OCI-LY7 (cell line): Measurements from ENCODE around the gene ISOC2. TPM values are rescaled to one million over a fixed set of nuclear protein-coding genes. Genes with fewer than 3 reads are reported as not detected.

Experiments used
- Bru-seq: library from RNA; stranded (reverse); fragments of 400-500 nt; gene quantifications from one replicate; lab custom pipeline; 2021; lab: Mats Ljungman, UMichigan
- BruChase-seq, 2 experiments: library from RNA; stranded (reverse); fragments of 400-500 nt; gene quantifications; one replicate each; lab custom pipeline; 2021; lab: Mats Ljungman, UMichigan
- BruUV-seq: library from RNA; stranded (reverse); fragments of 400-500 nt; replicated peaks from 2 replicates; lab custom pipeline; 2021; lab: Mats Ljungman, UMichigan
- CTCF ChIA-PET: fragments of 300-600 bp; sonication (Branson Sonifier 250); formaldehyde crosslinking; loops from one replicate; lab custom pipeline; 2022; ENCODE audit warnings: antibody characterized with exemption; ENCODE audit not compliant: unreplicated experiment; lab: Charles Lee
- POLR2A ChIA-PET: fragments of 300-600 bp; sonication (Branson Sonifier 250); formaldehyde crosslinking; loops from one replicate; lab custom pipeline; 2022; ENCODE audit warnings: antibody characterized with exemption; lab: Charles Lee
- DNase-seq: peaks from one replicate; pipeline ENCODE4 v3.0.0-alpha.2; 2015; ENCODE audit warnings: low spot score
- H2AFZ ChIP-seq: fragments of 200-600 bp; sonication (generic), shearing (Covaris generic); 2 replicates; pipeline ENCODE4 v1.6.1; 2014; ENCODE audit warnings: mild to moderate bottlenecking, antibody characterized with exemption, low read length, moderate library complexity
- H3K27ac ChIP-seq: fragments of 200-600 bp; sonication (generic); 2 replicates; pipeline ENCODE4 v1.5.1; 2014; ENCODE audit warnings: mixed run types, low read depth, mild to moderate bottlenecking, moderate library complexity, low read length, inconsistent platforms; ENCODE audit not compliant: poor library complexity, severe bottlenecking
- H3K36me3 ChIP-seq: fragments of 200-600 bp; sonication (generic); 2 replicates; pipeline ENCODE4 v1.6.1; 2014; ENCODE audit warnings: mild to moderate bottlenecking, antibody characterized with exemption, low read length, moderate library complexity, mixed read lengths; ENCODE audit not compliant: insufficient read depth
- H3K4me1 ChIP-seq: fragments of 200-600 bp; sonication (generic); 2 replicates; pipeline ENCODE4 v1.5.1; 2014; ENCODE audit warnings: mild to moderate bottlenecking, low read length; ENCODE audit not compliant: insufficient read depth, poor library complexity, severe bottlenecking
- H3K4me2 ChIP-seq: fragments of 200-600 bp; sonication (generic); 2 replicates; pipeline ENCODE4 v1.6.1; 2014; ENCODE audit warnings: mild to moderate bottlenecking, low read length
- H3K4me3 ChIP-seq: fragments of 200-600 bp; sonication (generic); 2 replicates; pipeline ENCODE4 v1.5.1; 2014; ENCODE audit warnings: mild to moderate bottlenecking, low read depth, low read length; ENCODE audit not compliant: poor library complexity, severe bottlenecking
- H3K79me2 ChIP-seq: fragments of 200-600 bp; sonication (generic); 2 replicates; pipeline ENCODE4 v1.6.1; 2016; ENCODE audit warnings: low read depth, mild to moderate bottlenecking, low read length, moderate library complexity, mixed read lengths; ENCODE audit not compliant: insufficient read depth
- H3K9me2 ChIP-seq: fragments of 200-600 bp; sonication (generic); 2 replicates; pipeline ENCODE4 v1.6.1; 2016; ENCODE audit warnings: mild to moderate bottlenecking, low read length, mixed read lengths; ENCODE audit not compliant: insufficient read depth
- H3K9me3 ChIP-seq: fragments of 200-600 bp; sonication (generic); 2 replicates; pipeline ENCODE4 v1.6.1; 2014; ENCODE audit warnings: mild to moderate bottlenecking, mixed run types, low read length, mixed read lengths
- H4K20me1 ChIP-seq: fragments of 200-600 bp; sonication (generic); 2 replicates; pipeline ENCODE4 v1.6.1; 2014; ENCODE audit warnings: mild to moderate bottlenecking, antibody characterized with exemption, low read length, moderate library complexity, mixed read lengths; ENCODE audit not compliant: insufficient read depth
- EZH2phosphoT487 ChIP-seq: fragments of 200-600 bp; sonication (generic); IDR thresholded peaks from 2 replicates; pipeline ENCODE4 v1.6.1; 2018; ENCODE audit warnings: low read depth, borderline replicate concordance, mild to moderate bottlenecking, mixed run types, antibody characterized with exemption, low read length, moderate library complexity, mixed read lengths
- intact Hi-C: fragments of 100-400 bp; cut with micrococcal nuclease; formaldehyde crosslinking; loops from one replicate; pipeline ENCODE4 v1.10.0; 2022; ENCODE audit not compliant: unreplicated experiment
- long read RNA-seq: library from polyadenylated mRNA; stranded (forward); transcript quantifications from one replicate; pipeline ENCODE4 v2.0.0, GENCODE V29; 2022
- total RNA-seq, 2 experiments: library from RNA; depleted of rRNA in 1 of 2; stranded (reverse); fragments of >200 nt in 1 of 2; shearing (Covaris generic) in 1 of 2; gene quantifications; 2 replicates each; pipeline ENCODE4 v1.2.3, GENCODE V29; 2014 to 2022
- TF ChIP-seq, protein P1 (sequence below): fragments of 200-600 bp; sonication (generic); conservative IDR thresholded peaks from 2 replicates; pipeline ENCODE4 v1.5.1; 2014; ENCODE audit warnings: mild to moderate bottlenecking, antibody characterized with exemption, low read length, moderate library complexity, mixed read lengths

ISOC2 gene
- 89.5 and 115 TPM in 2 replicates for total RNA-seq (2014; rRNA removed; shearing (Covaris generic))
- total RNA-seq (2022) = 37.0 and 37.7 TPM in 2 replicates
- percentile 59 among the genes with signal in this experiment for Bru-seq, nascent RNA
- percentile 55 among the genes with signal in this experiment for BruChase-seq, experiment 1, labeled RNA remaining after a 6-hour chase
- percentile 53 among the genes with signal in this experiment for BruChase-seq, experiment 2, labeled RNA remaining after a 2-hour chase
- long read RNA-seq, transcript ISOC2-202 (6 exons, 998 nt) = major isoform, 7 of 10 reads
- long read RNA-seq, partial matches to known transcripts = 0 of 10 reads
- long read RNA-seq, other reads (novel, unspliced or antisense) = 1 of 10 reads

- DNase-seq = peak; percentile 100
- ChIA-PET CTCF (interaction anchor here (1.0 kb wide), 1 partner anchor 42 kb away, joined by 5 read pairs; no protein-coding TSS in a partner anchor), POLR2A (interaction anchor here (0.6 to 1.0 kb wide), 4 partner anchors 14 to 163 kb away, joined by 3 to 4 read pairs (median 3); partner anchors contain the start of gene ZNF784)
- H2AFZ ChIP-seq = peak within 1 kb of the TSS; percentile 63; the same call in 1 of the 2 replicates
- no peaks in the 10 kb centered on the region for H4K20me1 ChIP-seq
- no peak for TF ChIP-seq EZH2phosphoT487
- TF ChIP-seq, protein P1, sequence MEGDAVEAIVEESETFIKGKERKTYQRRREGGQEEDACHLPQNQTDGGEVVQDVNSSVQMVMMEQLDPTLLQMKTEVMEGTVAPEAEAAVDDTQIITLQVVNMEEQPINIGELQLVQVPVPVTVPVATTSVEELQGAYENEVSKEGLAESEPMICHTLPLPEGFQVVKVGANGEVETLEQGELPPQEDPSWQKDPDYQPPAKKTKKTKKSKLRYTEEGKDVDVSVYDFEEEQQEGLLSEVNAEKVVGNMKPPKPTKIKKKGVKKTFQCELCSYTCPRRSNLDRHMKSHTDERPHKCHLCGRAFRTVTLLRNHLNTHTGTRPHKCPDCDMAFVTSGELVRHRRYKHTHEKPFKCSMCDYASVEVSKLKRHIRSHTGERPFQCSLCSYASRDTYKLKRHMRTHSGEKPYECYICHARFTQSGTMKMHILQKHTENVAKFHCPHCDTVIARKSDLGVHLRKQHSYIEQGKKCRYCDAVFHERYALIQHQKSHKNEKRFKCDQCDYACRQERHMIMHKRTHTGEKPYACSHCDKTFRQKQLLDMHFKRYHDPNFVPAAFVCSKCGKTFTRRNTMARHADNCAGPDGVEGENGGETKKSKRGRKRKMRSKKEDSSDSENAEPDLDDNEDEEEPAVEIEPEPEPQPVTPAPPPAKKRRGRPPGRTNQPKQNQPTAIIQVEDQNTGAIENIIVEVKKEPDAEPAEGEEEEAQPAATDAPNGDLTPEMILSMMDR = no peak
- H3K36me3 ChIP-seq = no peaks in the 10 kb centered on the region
- H3K9me2 ChIP-seq = no peaks in the 10 kb centered on the region
- H3K79me2 ChIP-seq = peaks cover 8% of the 10 kb centered on the region; the same call in 1 of the 2 replicates
- no peaks in the 10 kb centered on the region for H3K9me3 ChIP-seq
- H3K27ac ChIP-seq = peak within 1 kb of the TSS; percentile 75
- BruUV-seq = TSS peak; percentile 85
- H3K4me1 ChIP-seq = peaks cover 17% of the 10 kb centered on the region
- peak within 1 kb of the TSS; percentile 92 for H3K4me2 ChIP-seq
- H3K4me3 ChIP-seq = peak within 1 kb of the TSS; percentile 94
- intact Hi-C loops = no loop called here
These were observed at the start of gene ISOC2 for GRCh38 chr19:55461259-55461973. TSS of gene ISOC2 (minus strand) at chr19:55461642. CDS start at chr19:55456486, 5,156 bp downstream.

GRCh38 chr19:55508120-55508519, 46.7 kb upstream of the ISOC2 start:
- DNase-seq = no peak
- H4K20me1 ChIP-seq = no peaks in the 10 kb centered on the region
- peaks cover 6% of the 10 kb centered on the region for H3K4me1 ChIP-seq
- no peaks in the 10 kb centered on the region for H3K36me3 ChIP-seq
- H3K79me2 ChIP-seq = no peaks in the 10 kb centered on the region
- ChIA-PET POLR2A (no interaction called here), CTCF (no interaction called here)
- H3K9me3 ChIP-seq = no peaks in the 10 kb centered on the region
- intact Hi-C loops = no loop called here
- no peak overlapping the region for H2AFZ ChIP-seq
- BruUV-seq = no TSS peak
- no peak for TF ChIP-seq EZH2phosphoT487
- TF ChIP-seq, protein P1 = no peak
- H3K27ac ChIP-seq = no peak overlapping the region
- no peak overlapping the region for H3K4me3 ChIP-seq
- H3K4me2 ChIP-seq = no peak overlapping the region
- H3K9me2 ChIP-seq = no peaks in the 10 kb centered on the region
